GM23338 (cell line): Measurements from ENCODE around the gene ENDOV.

Experiments used
- CREB1 ChIP-seq: fragments of 250-450 bp; sonication (Bioruptor Pico); IDR thresholded peaks from 2 replicates; pipeline ENCODE4 v1.5.0; 2020; ENCODE audit warnings: low read depth, mild to moderate bottlenecking, moderate library complexity
- EZH2 ChIP-seq: fragments of 200-600 bp; sonication (generic); IDR thresholded peaks from one replicate; pipeline ENCODE4 v1.8.0; 2017; ENCODE audit warnings: antibody characterized with exemption, mild to moderate bottlenecking, low read depth; ENCODE audit not compliant: unreplicated experiment
- EZH2phosphoT487 ChIP-seq: fragments of 200-600 bp; sonication (generic); IDR thresholded peaks from one replicate; pipeline ENCODE4 v1.8.1; 2018; ENCODE audit warnings: antibody characterized with exemption; ENCODE audit not compliant: unreplicated experiment
- JUNB ChIP-seq: IDR thresholded peaks from one replicate; pipeline ENCODE4 v1.6.1; 2016; ENCODE audit warnings: antibody characterized with exemption; ENCODE audit not compliant: unreplicated experiment
- NANOG ChIP-seq: IDR thresholded peaks from 2 replicates; pipeline ENCODE4 v1.6.1; 2016; ENCODE audit warnings: antibody characterized with exemption, borderline replicate concordance
- POLR2AphosphoS5 ChIP-seq: IDR thresholded peaks from 2 replicates; pipeline ENCODE4 v1.6.1; 2016; ENCODE audit warnings: antibody characterized with exemption, low read depth
- STAT1 ChIP-seq: IDR thresholded peaks from one replicate; pipeline ENCODE4 v1.6.1; 2016; ENCODE audit warnings: antibody characterized with exemption; ENCODE audit not compliant: unreplicated experiment
- ZNF114 ChIP-seq: fragments of 250-450 bp; sonication (Bioruptor Pico); IDR thresholded peaks from 2 replicates; pipeline ENCODE4 v1.5.0; 2020; ENCODE audit warnings: mild to moderate bottlenecking, moderate library complexity
- ZNF331 ChIP-seq: fragments of 250-450 bp; sonication (Bioruptor Pico); IDR thresholded peaks from 2 replicates; pipeline ENCODE4 v1.5.0; 2020; ENCODE audit warnings: low read depth, mild to moderate bottlenecking, moderate library complexity
- TF ChIP-seq, protein P1 (sequence below), 2 experiments: fragments of 200-600 bp in 1 of 2; sonication (generic) in 1 of 2; conservative IDR thresholded peaks; 2 replicates each; pipeline versions ENCODE4 v1.5.1 to v1.6.1; 2016 to 2017; ENCODE audit warnings: antibody characterized with exemption in 2 of 2, low read depth in 2 of 2, mild to moderate bottlenecking in 2 of 2, moderate library complexity in 1 of 2
- TF ChIP-seq, protein P2 (sequence below): IDR thresholded peaks from one replicate; pipeline ENCODE4 v1.6.1; 2018; ENCODE audit warnings: antibody characterized with exemption; ENCODE audit not compliant: unreplicated experiment
- TF ChIP-seq, protein P3 (sequence below): IDR thresholded peaks from 2 replicates; pipeline ENCODE4 v1.6.1; 2016; ENCODE audit warnings: antibody characterized with exemption
- TF ChIP-seq, protein P4 (sequence below): fragments of 250-450 bp; sonication (Bioruptor Pico); IDR thresholded peaks from 2 replicates; pipeline ENCODE4 v1.5.0; 2020; ENCODE audit warnings: mild to moderate bottlenecking, moderate library complexity

DNA sequence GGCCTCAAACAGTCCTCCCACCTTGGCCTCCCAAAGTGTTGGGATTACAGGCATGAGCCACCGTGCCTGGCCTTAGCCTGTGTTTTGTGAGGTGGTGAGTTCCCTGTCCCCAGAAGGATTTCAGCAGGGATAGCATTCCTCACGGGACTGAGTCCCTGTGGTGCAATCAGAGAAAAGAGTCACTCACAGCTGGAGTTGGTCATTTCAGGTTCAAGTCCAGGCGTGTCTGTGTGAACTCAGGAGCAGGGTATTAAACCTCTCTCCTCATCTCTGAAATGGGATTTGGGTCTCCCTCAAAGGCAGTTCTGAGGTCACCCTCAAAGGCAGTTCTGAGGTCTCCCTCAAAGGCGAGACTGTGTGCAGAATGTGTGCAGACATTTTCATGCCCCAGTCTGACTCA is 32.8 kb downstream of the ENDOV start:
- TF ChIP-seq JUNB (no peak), STAT1 (no peak), EZH2phosphoT487 (no peak), POLR2AphosphoS5 (no peak), EZH2 (no peak), CREB1 (no peak), NANOG (no peak), ZNF331 (CRISPR knock-in tag) (no peak), ZNF114 (no peak)
- TF ChIP-seq, protein P1, sequence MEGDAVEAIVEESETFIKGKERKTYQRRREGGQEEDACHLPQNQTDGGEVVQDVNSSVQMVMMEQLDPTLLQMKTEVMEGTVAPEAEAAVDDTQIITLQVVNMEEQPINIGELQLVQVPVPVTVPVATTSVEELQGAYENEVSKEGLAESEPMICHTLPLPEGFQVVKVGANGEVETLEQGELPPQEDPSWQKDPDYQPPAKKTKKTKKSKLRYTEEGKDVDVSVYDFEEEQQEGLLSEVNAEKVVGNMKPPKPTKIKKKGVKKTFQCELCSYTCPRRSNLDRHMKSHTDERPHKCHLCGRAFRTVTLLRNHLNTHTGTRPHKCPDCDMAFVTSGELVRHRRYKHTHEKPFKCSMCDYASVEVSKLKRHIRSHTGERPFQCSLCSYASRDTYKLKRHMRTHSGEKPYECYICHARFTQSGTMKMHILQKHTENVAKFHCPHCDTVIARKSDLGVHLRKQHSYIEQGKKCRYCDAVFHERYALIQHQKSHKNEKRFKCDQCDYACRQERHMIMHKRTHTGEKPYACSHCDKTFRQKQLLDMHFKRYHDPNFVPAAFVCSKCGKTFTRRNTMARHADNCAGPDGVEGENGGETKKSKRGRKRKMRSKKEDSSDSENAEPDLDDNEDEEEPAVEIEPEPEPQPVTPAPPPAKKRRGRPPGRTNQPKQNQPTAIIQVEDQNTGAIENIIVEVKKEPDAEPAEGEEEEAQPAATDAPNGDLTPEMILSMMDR (conservative IDR thresholded peaks at IDR 0.05; ENCODE audit: low read depth in 2 of 2) = no peak
- TF ChIP-seq, protein P2, sequence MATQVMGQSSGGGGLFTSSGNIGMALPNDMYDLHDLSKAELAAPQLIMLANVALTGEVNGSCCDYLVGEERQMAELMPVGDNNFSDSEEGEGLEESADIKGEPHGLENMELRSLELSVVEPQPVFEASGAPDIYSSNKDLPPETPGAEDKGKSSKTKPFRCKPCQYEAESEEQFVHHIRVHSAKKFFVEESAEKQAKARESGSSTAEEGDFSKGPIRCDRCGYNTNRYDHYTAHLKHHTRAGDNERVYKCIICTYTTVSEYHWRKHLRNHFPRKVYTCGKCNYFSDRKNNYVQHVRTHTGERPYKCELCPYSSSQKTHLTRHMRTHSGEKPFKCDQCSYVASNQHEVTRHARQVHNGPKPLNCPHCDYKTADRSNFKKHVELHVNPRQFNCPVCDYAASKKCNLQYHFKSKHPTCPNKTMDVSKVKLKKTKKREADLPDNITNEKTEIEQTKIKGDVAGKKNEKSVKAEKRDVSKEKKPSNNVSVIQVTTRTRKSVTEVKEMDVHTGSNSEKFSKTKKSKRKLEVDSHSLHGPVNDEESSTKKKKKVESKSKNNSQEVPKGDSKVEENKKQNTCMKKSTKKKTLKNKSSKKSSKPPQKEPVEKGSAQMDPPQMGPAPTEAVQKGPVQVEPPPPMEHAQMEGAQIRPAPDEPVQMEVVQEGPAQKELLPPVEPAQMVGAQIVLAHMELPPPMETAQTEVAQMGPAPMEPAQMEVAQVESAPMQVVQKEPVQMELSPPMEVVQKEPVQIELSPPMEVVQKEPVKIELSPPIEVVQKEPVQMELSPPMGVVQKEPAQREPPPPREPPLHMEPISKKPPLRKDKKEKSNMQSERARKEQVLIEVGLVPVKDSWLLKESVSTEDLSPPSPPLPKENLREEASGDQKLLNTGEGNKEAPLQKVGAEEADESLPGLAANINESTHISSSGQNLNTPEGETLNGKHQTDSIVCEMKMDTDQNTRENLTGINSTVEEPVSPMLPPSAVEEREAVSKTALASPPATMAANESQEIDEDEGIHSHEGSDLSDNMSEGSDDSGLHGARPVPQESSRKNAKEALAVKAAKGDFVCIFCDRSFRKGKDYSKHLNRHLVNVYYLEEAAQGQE = no peak
- TF ChIP-seq, protein P3, sequence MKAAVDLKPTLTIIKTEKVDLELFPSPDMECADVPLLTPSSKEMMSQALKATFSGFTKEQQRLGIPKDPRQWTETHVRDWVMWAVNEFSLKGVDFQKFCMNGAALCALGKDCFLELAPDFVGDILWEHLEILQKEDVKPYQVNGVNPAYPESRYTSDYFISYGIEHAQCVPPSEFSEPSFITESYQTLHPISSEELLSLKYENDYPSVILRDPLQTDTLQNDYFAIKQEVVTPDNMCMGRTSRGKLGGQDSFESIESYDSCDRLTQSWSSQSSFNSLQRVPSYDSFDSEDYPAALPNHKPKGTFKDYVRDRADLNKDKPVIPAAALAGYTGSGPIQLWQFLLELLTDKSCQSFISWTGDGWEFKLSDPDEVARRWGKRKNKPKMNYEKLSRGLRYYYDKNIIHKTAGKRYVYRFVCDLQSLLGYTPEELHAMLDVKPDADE = no peak
- TF ChIP-seq, protein P4, sequence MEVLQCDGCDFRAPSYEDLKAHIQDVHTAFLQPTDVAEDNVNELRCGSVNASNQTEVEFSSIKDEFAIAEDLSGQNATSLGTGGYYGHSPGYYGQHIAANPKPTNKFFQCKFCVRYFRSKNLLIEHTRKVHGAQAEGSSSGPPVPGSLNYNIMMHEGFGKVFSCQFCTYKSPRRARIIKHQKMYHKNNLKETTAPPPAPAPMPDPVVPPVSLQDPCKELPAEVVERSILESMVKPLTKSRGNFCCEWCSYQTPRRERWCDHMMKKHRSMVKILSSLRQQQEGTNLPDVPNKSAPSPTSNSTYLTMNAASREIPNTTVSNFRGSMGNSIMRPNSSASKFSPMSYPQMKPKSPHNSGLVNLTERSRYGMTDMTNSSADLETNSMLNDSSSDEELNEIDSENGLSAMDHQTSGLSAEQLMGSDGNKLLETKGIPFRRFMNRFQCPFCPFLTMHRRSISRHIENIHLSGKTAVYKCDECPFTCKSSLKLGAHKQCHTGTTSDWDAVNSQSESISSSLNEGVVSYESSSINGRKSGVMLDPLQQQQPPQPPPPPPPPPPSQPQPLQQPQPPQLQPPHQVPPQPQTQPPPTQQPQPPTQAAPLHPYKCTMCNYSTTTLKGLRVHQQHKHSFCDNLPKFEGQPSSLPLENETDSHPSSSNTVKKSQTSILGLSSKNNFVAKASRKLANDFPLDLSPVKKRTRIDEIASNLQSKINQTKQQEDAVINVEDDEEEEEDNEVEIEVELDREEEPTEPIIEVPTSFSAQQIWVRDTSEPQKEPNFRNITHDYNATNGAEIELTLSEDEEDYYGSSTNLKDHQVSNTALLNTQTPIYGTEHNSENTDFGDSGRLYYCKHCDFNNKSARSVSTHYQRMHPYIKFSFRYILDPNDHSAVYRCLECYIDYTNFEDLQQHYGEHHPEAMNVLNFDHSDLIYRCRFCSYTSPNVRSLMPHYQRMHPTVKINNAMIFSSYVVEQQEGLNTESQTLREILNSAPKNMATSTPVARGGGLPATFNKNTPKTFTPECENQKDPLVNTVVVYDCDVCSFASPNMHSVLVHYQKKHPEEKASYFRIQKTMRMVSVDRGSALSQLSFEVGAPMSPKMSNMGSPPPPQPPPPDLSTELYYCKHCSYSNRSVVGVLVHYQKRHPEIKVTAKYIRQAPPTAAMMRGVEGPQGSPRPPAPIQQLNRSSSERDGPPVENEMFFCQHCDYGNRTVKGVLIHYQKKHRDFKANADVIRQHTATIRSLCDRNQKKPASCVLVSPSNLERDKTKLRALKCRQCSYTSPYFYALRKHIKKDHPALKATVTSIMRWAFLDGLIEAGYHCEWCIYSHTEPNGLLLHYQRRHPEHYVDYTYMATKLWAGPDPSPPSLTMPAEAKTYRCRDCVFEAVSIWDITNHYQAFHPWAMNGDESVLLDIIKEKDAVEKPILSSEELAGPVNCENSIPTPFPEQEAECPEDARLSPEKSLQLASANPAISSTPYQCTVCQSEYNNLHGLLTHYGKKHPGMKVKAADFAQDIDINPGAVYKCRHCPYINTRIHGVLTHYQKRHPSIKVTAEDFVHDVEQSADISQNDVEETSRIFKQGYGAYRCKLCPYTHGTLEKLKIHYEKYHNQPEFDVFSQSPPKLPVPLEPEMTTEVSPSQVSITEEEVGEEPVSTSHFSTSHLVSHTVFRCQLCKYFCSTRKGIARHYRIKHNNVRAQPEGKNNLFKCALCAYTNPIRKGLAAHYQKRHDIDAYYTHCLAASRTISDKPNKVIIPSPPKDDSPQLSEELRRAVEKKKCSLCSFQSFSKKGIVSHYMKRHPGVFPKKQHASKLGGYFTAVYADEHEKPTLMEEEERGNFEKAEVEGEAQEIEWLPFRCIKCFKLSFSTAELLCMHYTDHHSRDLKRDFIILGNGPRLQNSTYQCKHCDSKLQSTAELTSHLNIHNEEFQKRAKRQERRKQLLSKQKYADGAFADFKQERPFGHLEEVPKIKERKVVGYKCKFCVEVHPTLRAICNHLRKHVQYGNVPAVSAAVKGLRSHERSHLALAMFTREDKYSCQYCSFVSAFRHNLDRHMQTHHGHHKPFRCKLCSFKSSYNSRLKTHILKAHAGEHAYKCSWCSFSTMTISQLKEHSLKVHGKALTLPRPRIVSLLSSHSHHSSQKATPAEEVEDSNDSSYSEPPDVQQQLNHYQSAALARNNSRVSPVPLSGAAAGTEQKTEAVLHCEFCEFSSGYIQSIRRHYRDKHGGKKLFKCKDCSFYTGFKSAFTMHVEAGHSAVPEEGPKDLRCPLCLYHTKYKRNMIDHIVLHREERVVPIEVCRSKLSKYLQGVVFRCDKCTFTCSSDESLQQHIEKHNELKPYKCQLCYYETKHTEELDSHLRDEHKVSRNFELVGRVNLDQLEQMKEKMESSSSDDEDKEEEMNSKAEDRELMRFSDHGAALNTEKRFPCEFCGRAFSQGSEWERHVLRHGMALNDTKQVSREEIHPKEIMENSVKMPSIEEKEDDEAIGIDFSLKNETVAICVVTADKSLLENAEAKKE (CRISPR knock-in tag) = no peak
